GM23338 (cell line): Measurements from ENCODE around the gene SACM1L. TPM values are rescaled to one million over a fixed set of nuclear protein-coding genes. Genes with fewer than 3 reads are reported as not detected.

ENCODE experiments used
- ATAC-seq: fragments of 200-7000 bp; cut with Tn5 transposase; 3 replicates; pipeline ENCODE4 v1.9.1; 2020
- DNase-seq: peaks from one replicate; pipeline ENCODE4 v3.0.0-alpha.2; 2015; ENCODE audit warnings: low spot score
- H2AFZ ChIP-seq: fragments of 200-600 bp; sonication (generic); 2 replicates; pipeline ENCODE4 v1.8.0; 2016; ENCODE audit warnings: antibody characterized with exemption, mild to moderate bottlenecking, moderate library complexity
- H3F3A ChIP-seq: fragments of 200-600 bp; sonication (generic); replicated peaks from 2 replicates; pipeline ENCODE4 v1.8.0; 2017; ENCODE audit warnings: antibody characterized with exemption, mixed run types, low read depth
- H3K27ac ChIP-seq: fragments of 200-600 bp; sonication (generic); 2 replicates; pipeline ENCODE4 v1.6.1; 2016; ENCODE audit warnings: low read depth
- H3K27me3 ChIP-seq: fragments of 200-600 bp; sonication (generic); 2 replicates; pipeline ENCODE4 v1.8.0; 2016; ENCODE audit warnings: mild to moderate bottlenecking, mixed run types, moderate library complexity; ENCODE audit not compliant: insufficient read depth
- H3K36me3 ChIP-seq: fragments of 200-600 bp; sonication (generic); 2 replicates; pipeline ENCODE4 v1.8.0; 2016; ENCODE audit warnings: mild to moderate bottlenecking; ENCODE audit not compliant: insufficient read depth
- H3K4me1 ChIP-seq: fragments of 200-600 bp; sonication (generic); 2 replicates; pipeline ENCODE4 v1.8.0; 2016; ENCODE audit warnings: mild to moderate bottlenecking, moderate library complexity; ENCODE audit not compliant: insufficient read depth
- H3K4me2 ChIP-seq: fragments of 200-600 bp; sonication (generic); 2 replicates; pipeline ENCODE4 v1.7.1; 2017; ENCODE audit warnings: mixed run types
- H3K4me3 ChIP-seq: fragments of 200-600 bp; sonication (generic); 2 replicates; pipeline ENCODE4 v1.6.1; 2016; ENCODE audit warnings: mixed run types
- H3K79me2 ChIP-seq: fragments of 200-600 bp; sonication (generic); replicated peaks from 2 replicates; pipeline ENCODE4 v1.8.0; 2017; ENCODE audit warnings: mild to moderate bottlenecking; ENCODE audit not compliant: insufficient read depth
- H3K9me2 ChIP-seq: fragments of 200-600 bp; sonication (generic); 2 replicates; pipeline ENCODE4 v1.8.0; 2017; ENCODE audit not compliant: insufficient read depth
- H4K20me1 ChIP-seq: fragments of 200-600 bp; sonication (generic); replicated peaks from 2 replicates; pipeline ENCODE4 v1.8.0; 2017; ENCODE audit warnings: mild to moderate bottlenecking; ENCODE audit not compliant: insufficient read depth
- H3K27ac Mint-ChIP-seq: 2 replicates; pipeline ENCODE4 v1.8.0; 2020; ENCODE audit warnings: inconsistent platforms, mild to moderate bottlenecking, moderate library complexity, mixed read lengths
- H3K27me3 Mint-ChIP-seq: 3 replicates; pipeline ENCODE4 v1.8.0; 2022; ENCODE audit warnings: low read depth, mild to moderate bottlenecking, moderate library complexity, mixed read lengths, inconsistent platforms; ENCODE audit not compliant: insufficient read depth, poor library complexity
- H3K36me3 Mint-ChIP-seq: 3 replicates; pipeline ENCODE4 v1.8.0; 2021; ENCODE audit warnings: low read depth, mild to moderate bottlenecking, inconsistent platforms, moderate library complexity, mixed read lengths
- H3K4me1 Mint-ChIP-seq: 3 replicates; pipeline ENCODE4 v1.8.0; 2020; ENCODE audit warnings: mild to moderate bottlenecking, inconsistent platforms, mixed read lengths
- H3K4me3 Mint-ChIP-seq: 3 replicates; pipeline ENCODE4 v1.8.0; 2021; ENCODE audit warnings: moderate library complexity, mild to moderate bottlenecking, inconsistent platforms, mixed read lengths
- H3K9me3 Mint-ChIP-seq: 3 replicates; pipeline ENCODE4 v1.8.0; 2020; ENCODE audit warnings: moderate library complexity, mild to moderate bottlenecking, inconsistent platforms, mixed read lengths
- CREB1 ChIP-seq: fragments of 250-450 bp; sonication (Bioruptor Pico); IDR thresholded peaks from 2 replicates; pipeline ENCODE4 v1.5.0; 2020; ENCODE audit warnings: low read depth, mild to moderate bottlenecking, moderate library complexity
- CTCF ChIP-seq, 2 experiments: fragments of 200-600 bp in 1 of 2; sonication (generic) in 1 of 2; conservative IDR thresholded peaks; 2 replicates each; pipeline versions ENCODE4 v1.5.1 to v1.6.1; 2016 to 2017; ENCODE audit warnings: antibody characterized with exemption in 2 of 2, low read depth in 2 of 2, mild to moderate bottlenecking in 2 of 2, moderate library complexity in 1 of 2
- ETS1 ChIP-seq: IDR thresholded peaks from 2 replicates; pipeline ENCODE4 v1.6.1; 2016; ENCODE audit warnings: antibody characterized with exemption
- EZH2 ChIP-seq: fragments of 200-600 bp; sonication (generic); IDR thresholded peaks from one replicate; pipeline ENCODE4 v1.8.0; 2017; ENCODE audit warnings: antibody characterized with exemption, mild to moderate bottlenecking, low read depth; ENCODE audit not compliant: unreplicated experiment
- JUNB ChIP-seq: IDR thresholded peaks from one replicate; pipeline ENCODE4 v1.6.1; 2016; ENCODE audit warnings: antibody characterized with exemption; ENCODE audit not compliant: unreplicated experiment
- NANOG ChIP-seq: IDR thresholded peaks from 2 replicates; pipeline ENCODE4 v1.6.1; 2016; ENCODE audit warnings: antibody characterized with exemption, borderline replicate concordance
- POLR2AphosphoS5 ChIP-seq: IDR thresholded peaks from 2 replicates; pipeline ENCODE4 v1.6.1; 2016; ENCODE audit warnings: antibody characterized with exemption, low read depth
- REST ChIP-seq: IDR thresholded peaks from one replicate; pipeline ENCODE4 v1.6.1; 2018; ENCODE audit warnings: antibody characterized with exemption; ENCODE audit not compliant: unreplicated experiment
- STAT1 ChIP-seq: IDR thresholded peaks from one replicate; pipeline ENCODE4 v1.6.1; 2016; ENCODE audit warnings: antibody characterized with exemption; ENCODE audit not compliant: unreplicated experiment
- ZNF114 ChIP-seq: fragments of 250-450 bp; sonication (Bioruptor Pico); IDR thresholded peaks from 2 replicates; pipeline ENCODE4 v1.5.0; 2020; ENCODE audit warnings: mild to moderate bottlenecking, moderate library complexity
- ZNF331 ChIP-seq: fragments of 250-450 bp; sonication (Bioruptor Pico); IDR thresholded peaks from 2 replicates; pipeline ENCODE4 v1.5.0; 2020; ENCODE audit warnings: low read depth, mild to moderate bottlenecking, moderate library complexity
- ZNF462 ChIP-seq: fragments of 250-450 bp; sonication (Bioruptor Pico); IDR thresholded peaks from 2 replicates; pipeline ENCODE4 v1.5.0; 2020; ENCODE audit warnings: mild to moderate bottlenecking, moderate library complexity
- polyA plus RNA-seq: library from polyadenylated mRNA; unstranded; fragments of >200 nt; fragmentation: Nextera tagmentation; extraction: Ambion mirVana; gene quantifications from 2 replicates; pipeline ENCODE4 v1.2.1, GENCODE V29; 2016
- total RNA-seq: library from RNA; depleted of rRNA; stranded (reverse); fragments of >200 nt; shearing (Covaris generic); gene quantifications from 2 replicates; pipeline ENCODE4 v1.2.3, GENCODE V29; 2014

The SACM1L gene
- total and polyA plus RNA-seq, 2 experiments from 2014 or later: 43.5 to 97.8 TPM

GRCh38 chr3:45777111-45777745 is 88.0 kb downstream of the SACM1L start (continued):
- no peak for TF ChIP-seq STAT1

- Histone ChIP-seq H3K79me2 (no peaks in the 10 kb centered on the region), H3K36me3 (no peaks in the 10 kb centered on the region), H3K4me2 (no peak overlapping the region), H3K4me3 (no peak overlapping the region), H3K27me3 (no peaks in the 10 kb centered on the region), H3F3A (no peaks in the 10 kb centered on the region), H3K27ac (no peak overlapping the region), H3K4me1 (peaks cover 6% of the 10 kb centered on the region), H4K20me1 (no peaks in the 10 kb centered on the region), H3K9me2 (0 out of 2 replicates have a peak, but pooled peaks cover 17% of the 10 kb centered on the region), H2AFZ (no peak overlapping the region)
- no peaks in the 10 kb centered on the region for H3K36me3 Mint-ChIP-seq
- peaks cover 6% of the 10 kb centered on the region for H3K27me3 Mint-ChIP-seq
- no peak overlapping the region for H3K4me3 Mint-ChIP-seq
- no peak overlapping the region for H3K27ac Mint-ChIP-seq
- ATAC-seq (no peak), DNase-seq (no peak)
- H3K9me3 Mint-ChIP-seq: no peaks in the 10 kb centered on the region
- H3K4me1 Mint-ChIP-seq: peaks cover 12% of the 10 kb centered on the region
- no peak for TF ChIP-seq ETS1
- no peak for TF ChIP-seq EZH2
- no peak for TF ChIP-seq NANOG
- TF ChIP-seq REST: no peak
- TF ChIP-seq ZNF331 (CRISPR knock-in tag): no peak
- no peak for TF ChIP-seq ZNF114 (CRISPR knock-in tag)
- no peak for TF ChIP-seq CREB1 (CRISPR knock-in tag)
- no peak for TF ChIP-seq POLR2AphosphoS5
- TF ChIP-seq STAT1: no peak
- TF ChIP-seq JUNB: no peak
- no peak for TF ChIP-seq CTCF (conservative IDR thresholded peaks at IDR 0.05; ENCODE audit: low read depth in 2 of 2)
- no peak for TF ChIP-seq ZNF462
These were observed 88.7 kb downstream of the SACM1L start for GRCh38 chr3:45777746-45778386.
